GM12878 (cell line): ENCODE data around the gene GPC3. TPM values are rescaled to one million over a fixed set of nuclear protein-coding genes. Genes with fewer than 3 reads are reported as not detected.

Experiments
- ATAC-seq: fragments of 200-7000 bp; cut with Tn5 transposase; 3 replicates; pipeline ENCODE4 v1.9.1; 2020; ENCODE audit warnings: mild to moderate bottlenecking, moderate library complexity
- BruUV-seq: library from RNA; stranded (reverse); fragments of 400-500 nt; replicated peaks from 2 replicates; lab custom pipeline; 2021; lab: Mats Ljungman, UMichigan
- CTCF ChIA-PET: fragments of 300-600 bp; sonication (Branson Sonifier 250); formaldehyde crosslinking; extraction: SDS; loops from one replicate; lab custom pipeline; 2021; ENCODE audit warnings: inconsistent platforms; lab: Yijun Ruan, JAX
- POLR2A ChIA-PET: fragments of 350-600 bp; formaldehyde crosslinking; extraction: SDS; loops from one replicate; lab custom pipeline; 2021; ENCODE audit warnings: inconsistent platforms; lab: Charles Lee
- RAD21 ChIA-PET: fragments of 300-600 bp; sonication (Branson Sonifier 250); formaldehyde crosslinking; loops from one replicate; lab custom pipeline; 2023; ENCODE audit warnings: antibody characterized with exemption; ENCODE audit not compliant: unreplicated experiment; lab: Charles Lee
- SMC1A ChIA-PET: fragments of 300-600 bp; sonication (Branson Sonifier 250); formaldehyde crosslinking; loops from one replicate; lab custom pipeline; 2023; ENCODE audit not compliant: unreplicated experiment, uncharacterized antibody; lab: Charles Lee
- DNase-seq: peaks from one replicate; pipeline ENCODE4 v3.0.0-alpha.2; 2011; ENCODE audit warnings: low read depth, low spot score
- FAIRE-seq: peaks from 3 replicates; lab custom pipeline; 2011; peaks lifted over from hg19 to GRCh38; lab: Jason Lieb, UNC
- H2AFZ ChIP-seq: 2 replicates; pipeline ENCODE4 v1.6.0; 2011; ENCODE audit warnings: low read depth, low read length, control low read depth; ENCODE audit not compliant: control insufficient read depth
- H3K27ac ChIP-seq: 2 replicates; pipeline ENCODE4 v1.5.1; 2011; ENCODE audit warnings: control low read depth; ENCODE audit not compliant: control insufficient read depth, insufficient read depth
- H3K27me3 ChIP-seq, 2 experiments: replicated peaks in 1 of 2; 2 replicates each; pipeline versions ENCODE4 v1.6.0 to v1.6.1; 2011; ENCODE audit warnings: low read length in 1 of 2; ENCODE audit not compliant: control insufficient read depth in 2 of 2, insufficient read depth in 2 of 2
- H3K36me3 ChIP-seq, 2 experiments: 2 replicates each; pipeline ENCODE4 v1.5.1; 2011; ENCODE audit warnings: low read length in 1 of 2; ENCODE audit not compliant: control insufficient read depth in 2 of 2, insufficient read depth in 2 of 2
- H3K4me1 ChIP-seq: 2 replicates; pipeline ENCODE4 v1.6.1; 2011; ENCODE audit warnings: mild to moderate bottlenecking, low read length, moderate library complexity, mixed read lengths; ENCODE audit not compliant: control insufficient read depth, insufficient read depth
- H3K4me2 ChIP-seq: 2 replicates; pipeline ENCODE4 v1.6.0; 2011; ENCODE audit warnings: control low read depth; ENCODE audit not compliant: control insufficient read depth, insufficient read depth
- H3K4me3 ChIP-seq: fragments of 200-600 bp; sonication (generic); 2 replicates; pipeline ENCODE4 v1.5.1; 2016
- H3K79me2 ChIP-seq: 2 replicates; pipeline ENCODE4 v1.6.0; 2011; ENCODE audit warnings: low read length; ENCODE audit not compliant: control insufficient read depth, insufficient read depth
- H3K9ac ChIP-seq: 2 replicates; pipeline ENCODE4 v1.8.0; 2011; ENCODE audit warnings: low read length, control low read depth, mixed read lengths; ENCODE audit not compliant: control insufficient read depth, insufficient read depth
- H3K9me3 ChIP-seq: replicated peaks from 3 replicates; pipeline ENCODE4 v1.5.1; 2011; ENCODE audit warnings: mild to moderate bottlenecking, low read length; ENCODE audit not compliant: control insufficient read depth, insufficient read depth
- H4K20me1 ChIP-seq: 2 replicates; pipeline ENCODE4 v1.6.0; 2011; ENCODE audit not compliant: control insufficient read depth, insufficient read depth
- BACH1 ChIP-seq: fragments of 450-650 bp; IDR thresholded peaks from 2 replicates; pipeline ENCODE4 v1.6.1; 2017; ENCODE audit warnings: mild to moderate bottlenecking, borderline replicate concordance
- FOS ChIP-seq: IDR thresholded peaks from 3 replicates; pipeline ENCODE4 v1.6.1; 2011; ENCODE audit warnings: borderline replicate concordance; ENCODE audit not compliant: insufficient read length; ENCODE audit errors: extremely low read depth
- FOXK2 ChIP-seq: fragments of 450-650 bp; IDR thresholded peaks from 2 replicates; pipeline ENCODE4 v1.6.1; 2017; ENCODE audit warnings: mild to moderate bottlenecking, moderate library complexity
- NRF1 ChIP-seq: conservative IDR thresholded peaks from 2 replicates; pipeline ENCODE4 v1.6.1; 2011; ENCODE audit warnings: mild to moderate bottlenecking, low read depth, low read length, improper control_type of control experiment
- PML ChIP-seq: IDR thresholded peaks from 2 replicates; pipeline ENCODE4 v1.6.1; 2012; ENCODE audit warnings: low read length, inconsistent platforms
- SIX5 ChIP-seq: IDR thresholded peaks from 2 replicates; pipeline ENCODE4 v1.6.1; 2011; ENCODE audit warnings: mild to moderate bottlenecking, low read depth, low read length, moderate library complexity; ENCODE audit not compliant: severe bottlenecking
- WRNIP1 ChIP-seq: IDR thresholded peaks from 2 replicates; pipeline ENCODE4 v1.6.1; 2011; ENCODE audit warnings: low read depth, low read length, improper control_type of control experiment, borderline replicate concordance
- ZBED1 ChIP-seq: IDR thresholded peaks from 2 replicates; pipeline ENCODE4 v1.6.1; 2016; ENCODE audit warnings: borderline replicate concordance
- ZZZ3 ChIP-seq: IDR thresholded peaks from 2 replicates; pipeline ENCODE4 v1.6.1; 2011; ENCODE audit warnings: low read depth; ENCODE audit not compliant: control insufficient read depth, insufficient read length
- WGBS: methylation state at CpG from one replicate; pipeline ENCODE4 v1.1.6; 2016; ENCODE audit warnings: low lambda C conversion rate; ENCODE audit not compliant: insufficient replicate concordance, insufficient coverage; ENCODE audit errors: missing lambda C conversion rate; 5-methylcytosine and 5-hydroxymethylcytosine counted together
- in situ Hi-C: fragments of 300-500 bp; cut with MboI; formaldehyde crosslinking; loops from 9 replicates; pipeline ENCODE4 v1.14.3; 2018; ENCODE audit warnings: mixed read lengths
- intact Hi-C: fragments of 100-400 bp; cut with micrococcal nuclease; formaldehyde crosslinking; loops from one replicate; pipeline ENCODE4 v1.14.2; 2022; ENCODE audit not compliant: unreplicated experiment
- polyA plus RNA-seq, 11 experiments: library from polyadenylated mRNA; depleted of rRNA in 4 of 11; unstranded in 6 of 11; stranded (reverse) in 5 of 11; fragments of >200 nt; fragmentation: Nextera tagmentation in 4 of 11; fragmentation: Illumina TruSeq in 1 of 11; extraction: Ambion mirVana in 4 of 11; extraction: Trizol in 1 of 11; gene quantifications; 1 replicate in 1 of 11; 2 replicates in 10 of 11; pipeline versions ENCODE4 v1.2.1 to v1.2.3, GENCODE V29; 2011 to 2016; ENCODE audit warnings: inconsistent platforms in 2 of 11, missing spikeins in 2 of 11, low read depth in 1 of 11
- total RNA-seq, 4 experiments: library from RNA; depleted of rRNA in 3 of 4; stranded (reverse); fragments of >200 nt in 3 of 4; fragmentation: Illumina TruSeq in 1 of 4; extraction: Trizol in 1 of 4; gene quantifications; 2 replicates each; pipeline versions ENCODE4 v1.2.1 to v1.2.3, GENCODE V29; 2013 to 2021
- TF ChIP-seq, protein P1 (sequence below): IDR thresholded peaks from 2 replicates; pipeline ENCODE4 v1.6.1; 2011; ENCODE audit warnings: low read depth, low read length, improper control_type of control experiment, borderline replicate concordance
- TF ChIP-seq, protein P2 (sequence below): fragments of 450-650 bp; IDR thresholded peaks from 2 replicates; pipeline ENCODE4 v1.6.1; 2017; ENCODE audit warnings: mild to moderate bottlenecking, moderate library complexity
- TF ChIP-seq, protein P3 (sequence below), 3 experiments: IDR thresholded peaks in 2 of 3; conservative IDR thresholded peaks in 1 of 3; 2 replicates each; pipeline ENCODE4 v1.5.1; 2011; ENCODE audit warnings: low read depth in 3 of 3, low read length in 3 of 3, mild to moderate bottlenecking in 3 of 3, control low read depth in 2 of 3, moderate library complexity in 2 of 3, inconsistent platforms in 1 of 3, mixed read lengths in 1 of 3; ENCODE audit not compliant: control insufficient read depth in 2 of 3, insufficient read depth in 1 of 3; ENCODE audit errors: extremely low read depth in 1 of 3
- TF ChIP-seq, protein P4 (sequence below): IDR thresholded peaks from 2 replicates; pipeline ENCODE4 v1.6.1; 2011; ENCODE audit warnings: borderline replicate concordance, low read depth, mild to moderate bottlenecking, moderate library complexity, low read length; ENCODE audit not compliant: insufficient read depth, poor library complexity, severe bottlenecking
- TF ChIP-seq, protein P5 (sequence below): fragments of 450-650 bp; IDR thresholded peaks from 2 replicates; pipeline ENCODE4 v1.6.1; 2016; ENCODE audit warnings: mild to moderate bottlenecking

Gene GPC3
- total and polyA plus RNA-seq, 10 of the 15 experiments (the other 5 are each of a cell fraction or from before 2014, with no cell fraction given), result 0.09 to 0.82 TPM; not detected in 8

DNA sequence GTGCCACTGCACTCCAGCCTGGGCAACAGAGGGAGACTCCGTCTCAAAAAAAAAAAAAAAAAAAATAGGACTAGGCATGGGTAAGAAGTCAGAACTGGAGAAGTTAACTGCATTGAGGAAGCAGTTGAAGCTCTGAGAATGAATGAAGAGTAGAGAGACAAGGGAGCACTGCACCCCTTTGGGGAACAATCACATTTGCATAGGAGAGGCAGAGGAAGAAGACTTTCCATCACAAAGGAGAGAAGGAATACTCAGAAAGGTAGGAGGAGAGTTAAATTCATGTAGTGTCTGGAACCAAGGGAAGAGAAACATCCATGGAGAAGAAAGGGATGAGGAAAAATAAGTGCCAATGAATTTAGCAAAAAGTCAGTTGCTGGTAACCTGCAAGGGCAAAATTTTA, 72.4 kb downstream of the GPC3 start:
- no peaks in the 10 kb centered on the region for H3K4me1 ChIP-seq
- ChIA-PET RAD21 (no interaction called here), SMC1A (interaction anchor here (1.9 kb wide), 1 partner anchor 10 kb away, joined by 5 read pairs; no protein-coding TSS in a partner anchor), CTCF (interaction anchor here (1.0 to 1.7 kb wide), 4 partner anchors 8 to 122 kb away, joined by 3 to 7 read pairs (median 5); no protein-coding TSS in a partner anchor), POLR2A (no interaction called here)
- BruUV-seq, result no TSS peak
- no peaks in the 10 kb centered on the region for H3K79me2 ChIP-seq
- no peak overlapping the region for H3K27ac ChIP-seq
- ATAC-seq (no peak), FAIRE-seq (no peak), DNase-seq (no peak)
- no peak overlapping the region for H3K9ac ChIP-seq
- TF ChIP-seq BACH1, result no peak
- TF ChIP-seq SIX5, result no peak
- no peak for TF ChIP-seq ZZZ3
- TF ChIP-seq, protein P1, sequence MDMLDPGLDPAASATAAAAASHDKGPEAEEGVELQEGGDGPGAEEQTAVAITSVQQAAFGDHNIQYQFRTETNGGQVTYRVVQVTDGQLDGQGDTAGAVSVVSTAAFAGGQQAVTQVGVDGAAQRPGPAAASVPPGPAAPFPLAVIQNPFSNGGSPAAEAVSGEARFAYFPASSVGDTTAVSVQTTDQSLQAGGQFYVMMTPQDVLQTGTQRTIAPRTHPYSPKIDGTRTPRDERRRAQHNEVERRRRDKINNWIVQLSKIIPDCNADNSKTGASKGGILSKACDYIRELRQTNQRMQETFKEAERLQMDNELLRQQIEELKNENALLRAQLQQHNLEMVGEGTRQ, result no peak
- TF ChIP-seq, protein P2, sequence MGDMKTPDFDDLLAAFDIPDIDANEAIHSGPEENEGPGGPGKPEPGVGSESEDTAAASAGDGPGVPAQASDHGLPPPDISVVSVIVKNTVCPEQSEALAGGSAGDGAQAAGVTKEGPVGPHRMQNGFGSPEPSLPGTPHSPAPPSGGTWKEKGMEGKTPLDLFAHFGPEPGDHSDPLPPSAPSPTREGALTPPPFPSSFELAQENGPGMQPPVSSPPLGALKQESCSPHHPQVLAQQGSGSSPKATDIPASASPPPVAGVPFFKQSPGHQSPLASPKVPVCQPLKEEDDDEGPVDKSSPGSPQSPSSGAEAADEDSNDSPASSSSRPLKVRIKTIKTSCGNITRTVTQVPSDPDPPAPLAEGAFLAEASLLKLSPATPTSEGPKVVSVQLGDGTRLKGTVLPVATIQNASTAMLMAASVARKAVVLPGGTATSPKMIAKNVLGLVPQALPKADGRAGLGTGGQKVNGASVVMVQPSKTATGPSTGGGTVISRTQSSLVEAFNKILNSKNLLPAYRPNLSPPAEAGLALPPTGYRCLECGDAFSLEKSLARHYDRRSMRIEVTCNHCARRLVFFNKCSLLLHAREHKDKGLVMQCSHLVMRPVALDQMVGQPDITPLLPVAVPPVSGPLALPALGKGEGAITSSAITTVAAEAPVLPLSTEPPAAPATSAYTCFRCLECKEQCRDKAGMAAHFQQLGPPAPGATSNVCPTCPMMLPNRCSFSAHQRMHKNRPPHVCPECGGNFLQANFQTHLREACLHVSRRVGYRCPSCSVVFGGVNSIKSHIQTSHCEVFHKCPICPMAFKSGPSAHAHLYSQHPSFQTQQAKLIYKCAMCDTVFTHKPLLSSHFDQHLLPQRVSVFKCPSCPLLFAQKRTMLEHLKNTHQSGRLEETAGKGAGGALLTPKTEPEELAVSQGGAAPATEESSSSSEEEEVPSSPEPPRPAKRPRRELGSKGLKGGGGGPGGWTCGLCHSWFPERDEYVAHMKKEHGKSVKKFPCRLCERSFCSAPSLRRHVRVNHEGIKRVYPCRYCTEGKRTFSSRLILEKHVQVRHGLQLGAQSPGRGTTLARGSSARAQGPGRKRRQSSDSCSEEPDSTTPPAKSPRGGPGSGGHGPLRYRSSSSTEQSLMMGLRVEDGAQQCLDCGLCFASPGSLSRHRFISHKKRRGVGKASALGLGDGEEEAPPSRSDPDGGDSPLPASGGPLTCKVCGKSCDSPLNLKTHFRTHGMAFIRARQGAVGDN, result no peak
- TF ChIP-seq NRF1, result no peak
- TF ChIP-seq FOS, result no peak
- TF ChIP-seq, protein P3, sequence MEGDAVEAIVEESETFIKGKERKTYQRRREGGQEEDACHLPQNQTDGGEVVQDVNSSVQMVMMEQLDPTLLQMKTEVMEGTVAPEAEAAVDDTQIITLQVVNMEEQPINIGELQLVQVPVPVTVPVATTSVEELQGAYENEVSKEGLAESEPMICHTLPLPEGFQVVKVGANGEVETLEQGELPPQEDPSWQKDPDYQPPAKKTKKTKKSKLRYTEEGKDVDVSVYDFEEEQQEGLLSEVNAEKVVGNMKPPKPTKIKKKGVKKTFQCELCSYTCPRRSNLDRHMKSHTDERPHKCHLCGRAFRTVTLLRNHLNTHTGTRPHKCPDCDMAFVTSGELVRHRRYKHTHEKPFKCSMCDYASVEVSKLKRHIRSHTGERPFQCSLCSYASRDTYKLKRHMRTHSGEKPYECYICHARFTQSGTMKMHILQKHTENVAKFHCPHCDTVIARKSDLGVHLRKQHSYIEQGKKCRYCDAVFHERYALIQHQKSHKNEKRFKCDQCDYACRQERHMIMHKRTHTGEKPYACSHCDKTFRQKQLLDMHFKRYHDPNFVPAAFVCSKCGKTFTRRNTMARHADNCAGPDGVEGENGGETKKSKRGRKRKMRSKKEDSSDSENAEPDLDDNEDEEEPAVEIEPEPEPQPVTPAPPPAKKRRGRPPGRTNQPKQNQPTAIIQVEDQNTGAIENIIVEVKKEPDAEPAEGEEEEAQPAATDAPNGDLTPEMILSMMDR (IDR thresholded peaks at IDR 0.05 in 2 of 3, conservative IDR thresholded peaks at IDR 0.05 in 1 of 3; ENCODE audit: control insufficient read depth in 2 of 3, extremely low read depth in 1 of 3, insufficient read depth in 1 of 3, low read depth in 3 of 3, low read length in 3 of 3), result no peak
- TF ChIP-seq ZBED1, result no peak
- TF ChIP-seq PML, result no peak
- TF ChIP-seq, protein P4, sequence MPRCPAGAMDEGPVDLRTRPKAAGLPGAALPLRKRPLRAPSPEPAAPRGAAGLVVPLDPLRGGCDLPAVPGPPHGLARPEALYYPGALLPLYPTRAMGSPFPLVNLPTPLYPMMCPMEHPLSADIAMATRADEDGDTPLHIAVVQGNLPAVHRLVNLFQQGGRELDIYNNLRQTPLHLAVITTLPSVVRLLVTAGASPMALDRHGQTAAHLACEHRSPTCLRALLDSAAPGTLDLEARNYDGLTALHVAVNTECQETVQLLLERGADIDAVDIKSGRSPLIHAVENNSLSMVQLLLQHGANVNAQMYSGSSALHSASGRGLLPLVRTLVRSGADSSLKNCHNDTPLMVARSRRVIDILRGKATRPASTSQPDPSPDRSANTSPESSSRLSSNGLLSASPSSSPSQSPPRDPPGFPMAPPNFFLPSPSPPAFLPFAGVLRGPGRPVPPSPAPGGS, result no peak
- TF ChIP-seq, protein P5, sequence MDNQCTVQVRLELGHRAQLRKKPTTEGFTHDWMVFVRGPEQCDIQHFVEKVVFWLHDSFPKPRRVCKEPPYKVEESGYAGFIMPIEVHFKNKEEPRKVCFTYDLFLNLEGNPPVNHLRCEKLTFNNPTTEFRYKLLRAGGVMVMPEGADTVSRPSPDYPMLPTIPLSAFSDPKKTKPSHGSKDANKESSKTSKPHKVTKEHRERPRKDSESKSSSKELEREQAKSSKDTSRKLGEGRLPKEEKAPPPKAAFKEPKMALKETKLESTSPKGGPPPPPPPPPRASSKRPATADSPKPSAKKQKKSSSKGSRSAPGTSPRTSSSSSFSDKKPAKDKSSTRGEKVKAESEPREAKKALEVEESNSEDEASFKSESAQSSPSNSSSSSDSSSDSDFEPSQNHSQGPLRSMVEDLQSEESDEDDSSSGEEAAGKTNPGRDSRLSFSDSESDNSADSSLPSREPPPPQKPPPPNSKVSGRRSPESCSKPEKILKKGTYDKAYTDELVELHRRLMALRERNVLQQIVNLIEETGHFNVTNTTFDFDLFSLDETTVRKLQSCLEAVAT, result no peak
- no peak for TF ChIP-seq WRNIP1
- TF ChIP-seq FOXK2, result no peak
- no peaks in the 10 kb centered on the region for H3K9me3 ChIP-seq
- intact Hi-C loops (no loop called here), in situ Hi-C loops (no loop called here)
- WGBS, result no CpG with 5 or more reads among the region's 1 CpG
- H3K4me3 ChIP-seq, result no peak overlapping the region
- H2AFZ ChIP-seq, result no peak overlapping the region
- no peaks in the 10 kb centered on the region for H3K27me3 ChIP-seq
- no peaks in the 10 kb centered on the region for H4K20me1 ChIP-seq
- no peak overlapping the region for H3K4me2 ChIP-seq
- H3K36me3 ChIP-seq, result no peaks in the 10 kb centered on the region
